Astrocyte (in vitro differentiated cells and primary cell): ENCODE data around the gene CST11. TPM values are rescaled to one million over a fixed set of nuclear protein-coding genes. Genes with fewer than 3 reads are reported as not detected.
A peak's percentile ranks its signal among the peaks of the same experiment; 100 is the strongest.

Source experiments
- DNase-seq: peaks from one replicate; pipeline ENCODE4 v3.0.0-alpha.2; 2010; ENCODE audit warnings: low read depth
- FAIRE-seq: peaks from 2 replicates; lab custom pipeline; 2011; peaks lifted over from hg19 to GRCh38; lab: Jason Lieb, UNC
- H2AFZ ChIP-seq: 2 replicates; pipeline ENCODE4 v1.6.0; 2012; ENCODE audit warnings: low read depth, low read length, inconsistent platforms
- H3K27ac ChIP-seq: 2 replicates; pipeline ENCODE4 v1.5.1; 2011; ENCODE audit warnings: low read depth, low read length, inconsistent platforms
- H3K27me3 ChIP-seq: 2 replicates; pipeline ENCODE4 v1.6.0; 2011; ENCODE audit warnings: low read length, inconsistent platforms; ENCODE audit not compliant: insufficient read depth
- H3K36me3 ChIP-seq: 2 replicates; pipeline ENCODE4 v1.5.1; 2011; ENCODE audit warnings: low read length, inconsistent platforms; ENCODE audit not compliant: insufficient read depth
- H3K4me1 ChIP-seq: 2 replicates; pipeline ENCODE4 v1.5.1; 2011; ENCODE audit warnings: low read length, inconsistent platforms; ENCODE audit not compliant: insufficient read depth
- H3K4me2 ChIP-seq: 2 replicates; pipeline ENCODE4 v1.6.0; 2012; ENCODE audit warnings: low read length, inconsistent platforms
- H3K4me3 ChIP-seq: 2 replicates; pipeline ENCODE4 v1.5.1; 2011; ENCODE audit warnings: low read depth, mild to moderate bottlenecking, low read length, inconsistent platforms; ENCODE audit not compliant: insufficient read depth
- H3K79me2 ChIP-seq: 2 replicates; pipeline ENCODE4 v1.6.0; 2012; ENCODE audit warnings: mild to moderate bottlenecking, low read length, inconsistent platforms; ENCODE audit not compliant: insufficient read depth
- H3K9ac ChIP-seq: 2 replicates; pipeline ENCODE4 v1.6.0; 2012; ENCODE audit warnings: mild to moderate bottlenecking, low read length, inconsistent platforms
- H3K9me3 ChIP-seq: 2 replicates; pipeline ENCODE4 v1.5.1; 2012; ENCODE audit warnings: low read depth, mild to moderate bottlenecking, low read length, inconsistent platforms; ENCODE audit not compliant: insufficient read depth
- H4K20me1 ChIP-seq: 2 replicates; pipeline ENCODE4 v1.6.0; 2012; ENCODE audit warnings: low read length, inconsistent platforms; ENCODE audit not compliant: insufficient read depth
- H3K27ac Mint-ChIP-seq: one replicate; pipeline ENCODE4 v1.8.0; 2021; ENCODE audit warnings: mild to moderate bottlenecking, mixed read lengths; ENCODE audit not compliant: unreplicated experiment
- H3K27me3 Mint-ChIP-seq: one replicate; pipeline ENCODE4 v1.8.0; 2021; ENCODE audit warnings: low read depth, mixed read lengths; ENCODE audit not compliant: unreplicated experiment
- H3K36me3 Mint-ChIP-seq: one replicate; pipeline ENCODE4 v1.8.0; 2021; ENCODE audit warnings: low read depth, mixed read lengths; ENCODE audit not compliant: unreplicated experiment
- H3K4me1 Mint-ChIP-seq: one replicate; pipeline ENCODE4 v1.8.0; 2021; ENCODE audit warnings: low read depth, mixed read lengths; ENCODE audit not compliant: unreplicated experiment
- H3K4me3 Mint-ChIP-seq: one replicate; pipeline ENCODE4 v1.8.0; 2021; ENCODE audit warnings: mild to moderate bottlenecking, moderate library complexity, mixed read lengths; ENCODE audit not compliant: unreplicated experiment
- H3K9me3 Mint-ChIP-seq: one replicate; pipeline ENCODE4 v1.8.0; 2021; ENCODE audit warnings: mild to moderate bottlenecking, mixed read lengths; ENCODE audit not compliant: unreplicated experiment
- EZH2 ChIP-seq: IDR thresholded peaks from 2 replicates; pipeline ENCODE4 v1.6.1; 2012; ENCODE audit warnings: mild to moderate bottlenecking, low read length, inconsistent platforms; ENCODE audit not compliant: insufficient read depth
- total RNA-seq: library from RNA; stranded (reverse); gene quantifications from 2 replicates; pipeline ENCODE4 v1.2.1, GENCODE V29; 2021
- TF ChIP-seq, protein P1 (sequence below): IDR thresholded peaks from 2 replicates; pipeline ENCODE4 v1.5.1; 2011; ENCODE audit warnings: low read depth, mild to moderate bottlenecking, inconsistent platforms, low read length, moderate library complexity; ENCODE audit not compliant: insufficient read depth

CST11 gene
- total RNA-seq, 1 donor from 2014 or later, result not detected

DNA sequence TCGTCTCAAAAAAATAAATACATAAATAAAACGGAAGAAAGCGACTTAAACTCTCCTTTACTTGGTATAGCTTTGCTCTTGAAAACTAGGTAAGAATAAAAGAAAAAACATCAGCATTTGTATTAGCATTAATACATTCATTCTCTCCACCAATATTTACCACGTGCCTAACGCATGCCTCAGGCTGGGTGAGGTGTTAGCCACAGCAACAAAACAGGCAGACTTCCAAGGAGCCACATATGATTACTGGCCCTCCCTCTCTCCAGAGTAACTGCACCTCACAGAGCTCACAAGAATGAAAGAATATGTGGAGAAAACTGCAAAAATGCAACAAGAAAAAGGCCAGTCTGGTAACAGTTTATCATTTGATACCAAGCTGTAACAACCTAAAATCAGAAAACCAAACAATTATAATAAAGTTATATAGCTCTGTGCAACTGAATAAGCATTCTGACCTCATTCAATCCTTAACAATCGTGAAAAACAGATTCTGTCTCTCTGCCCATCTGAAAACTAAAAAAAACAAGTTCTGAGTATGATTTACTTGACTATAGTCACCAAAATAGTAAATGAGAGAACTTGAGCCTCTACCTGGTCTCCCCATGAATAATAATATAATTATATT, 36.6 kb downstream of the CST11 start:
- H3K4me3 Mint-ChIP-seq, result no peak overlapping the region
- no peaks in the 10 kb centered on the region for H3K36me3 Mint-ChIP-seq
- no peak overlapping the region for H3K4me3 ChIP-seq
- H3K4me1 ChIP-seq, result no peaks in the 10 kb centered on the region
- no peaks in the 10 kb centered on the region for H3K36me3 ChIP-seq
- H3K9ac ChIP-seq, result no peak overlapping the region
- H3K27ac Mint-ChIP-seq, result peak overlapping the region; percentile 37
- H3K4me1 Mint-ChIP-seq, result peaks cover 23% of the 10 kb centered on the region
- DNase-seq (peak; percentile 26), FAIRE-seq (no peak)
- peaks cover 90% of the 10 kb centered on the region for H3K79me2 ChIP-seq
- H2AFZ ChIP-seq, result no peak overlapping the region
- no peak for TF ChIP-seq EZH2
- TF ChIP-seq, protein P1, sequence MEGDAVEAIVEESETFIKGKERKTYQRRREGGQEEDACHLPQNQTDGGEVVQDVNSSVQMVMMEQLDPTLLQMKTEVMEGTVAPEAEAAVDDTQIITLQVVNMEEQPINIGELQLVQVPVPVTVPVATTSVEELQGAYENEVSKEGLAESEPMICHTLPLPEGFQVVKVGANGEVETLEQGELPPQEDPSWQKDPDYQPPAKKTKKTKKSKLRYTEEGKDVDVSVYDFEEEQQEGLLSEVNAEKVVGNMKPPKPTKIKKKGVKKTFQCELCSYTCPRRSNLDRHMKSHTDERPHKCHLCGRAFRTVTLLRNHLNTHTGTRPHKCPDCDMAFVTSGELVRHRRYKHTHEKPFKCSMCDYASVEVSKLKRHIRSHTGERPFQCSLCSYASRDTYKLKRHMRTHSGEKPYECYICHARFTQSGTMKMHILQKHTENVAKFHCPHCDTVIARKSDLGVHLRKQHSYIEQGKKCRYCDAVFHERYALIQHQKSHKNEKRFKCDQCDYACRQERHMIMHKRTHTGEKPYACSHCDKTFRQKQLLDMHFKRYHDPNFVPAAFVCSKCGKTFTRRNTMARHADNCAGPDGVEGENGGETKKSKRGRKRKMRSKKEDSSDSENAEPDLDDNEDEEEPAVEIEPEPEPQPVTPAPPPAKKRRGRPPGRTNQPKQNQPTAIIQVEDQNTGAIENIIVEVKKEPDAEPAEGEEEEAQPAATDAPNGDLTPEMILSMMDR, result no peak
- H3K27me3 Mint-ChIP-seq, result no peaks in the 10 kb centered on the region
- peaks cover 46% of the 10 kb centered on the region for H4K20me1 ChIP-seq
- no peaks in the 10 kb centered on the region for H3K27me3 ChIP-seq
- no peak overlapping the region for H3K27ac ChIP-seq
- no peak overlapping the region for H3K4me2 ChIP-seq
- H3K9me3 Mint-ChIP-seq, result no peaks in the 10 kb centered on the region
- H3K9me3 ChIP-seq, result no peaks in the 10 kb centered on the region

DNA sequence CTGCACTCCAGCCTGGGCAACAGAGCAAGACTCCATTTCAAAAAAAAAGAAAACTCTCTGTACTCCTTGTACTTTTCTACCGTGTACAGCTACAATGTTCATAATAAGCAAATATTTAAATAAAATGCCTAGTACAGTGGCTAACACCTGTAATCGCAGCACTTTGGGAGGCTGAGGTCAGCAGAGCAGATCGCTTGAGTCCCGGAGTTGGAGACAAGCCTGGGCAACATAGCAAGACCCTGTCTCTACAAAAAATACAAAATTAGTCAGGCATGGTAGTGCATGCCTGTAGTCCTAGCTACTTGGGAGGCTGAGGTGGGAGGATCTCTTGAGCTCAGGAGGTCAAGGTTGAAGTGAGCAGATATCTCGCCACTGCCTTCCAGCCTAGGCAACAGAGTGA, 37.1 kb downstream of the CST11 start:
- no peak for DNase-seq
- H3K79me2 ChIP-seq, result peaks cover 90% of the 10 kb centered on the region
- no peaks in the 10 kb centered on the region for H3K27me3 ChIP-seq
- Mint-ChIP-seq H3K4me3 (no peak overlapping the region), H3K9me3 (no peaks in the 10 kb centered on the region), H3K27me3 (no peaks in the 10 kb centered on the region), H3K36me3 (no peaks in the 10 kb centered on the region), H3K4me1 (peaks cover 26% of the 10 kb centered on the region), H3K27ac (no peak overlapping the region)
- no peak overlapping the region for H2AFZ ChIP-seq
- peaks cover 49% of the 10 kb centered on the region for H4K20me1 ChIP-seq
- H3K27ac ChIP-seq, result no peak overlapping the region
- H3K4me1 ChIP-seq, result no peaks in the 10 kb centered on the region
- no peak overlapping the region for H3K9ac ChIP-seq
- no peaks in the 10 kb centered on the region for H3K9me3 ChIP-seq
- no peaks in the 10 kb centered on the region for H3K36me3 ChIP-seq
- no peak overlapping the region for H3K4me3 ChIP-seq
- no peak for TF ChIP-seq EZH2
- FAIRE-seq, result no peak
- no peak overlapping the region for H3K4me2 ChIP-seq

DNA sequence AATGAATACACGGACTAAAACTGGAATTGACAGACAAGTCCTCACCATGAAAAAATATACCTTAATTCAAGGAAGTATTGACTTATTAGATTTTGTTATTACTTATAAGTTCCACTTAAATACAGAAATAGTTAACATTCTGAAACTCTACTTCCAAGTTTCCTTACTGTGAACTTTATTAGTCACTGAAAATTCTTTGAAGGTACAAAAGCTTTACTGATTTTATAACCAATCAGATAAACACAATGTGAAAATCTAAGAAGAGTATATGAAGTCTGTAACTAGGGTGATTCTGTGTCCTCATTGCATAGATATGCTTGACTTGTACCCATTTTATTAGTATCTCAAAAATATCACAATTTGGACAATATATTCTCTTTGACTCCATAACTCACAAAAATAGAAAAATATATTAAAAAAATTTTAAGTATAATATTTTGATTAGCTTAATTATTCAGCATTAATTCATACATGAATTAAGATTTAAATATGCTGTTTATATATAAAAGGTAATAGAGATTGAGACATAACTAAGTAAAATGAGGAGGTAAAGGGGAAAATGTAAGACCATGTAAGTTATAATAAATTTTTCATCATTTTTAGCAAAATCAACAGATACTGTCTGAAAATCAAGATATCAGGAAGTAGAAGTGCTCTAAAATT, 38.0 kb downstream of the CST11 start:
- no peak overlapping the region for H3K9ac ChIP-seq
- H3K4me1 ChIP-seq, result no peaks in the 10 kb centered on the region
- peaks cover 23% of the 10 kb centered on the region for H3K4me1 Mint-ChIP-seq
- H3K4me2 ChIP-seq, result no peak overlapping the region
- H3K27me3 ChIP-seq, result no peaks in the 10 kb centered on the region
- no peak overlapping the region for H2AFZ ChIP-seq
- H3K4me3 ChIP-seq, result no peak overlapping the region
- no peaks in the 10 kb centered on the region for H3K27me3 Mint-ChIP-seq
- H4K20me1 ChIP-seq, result peaks cover 57% of the 10 kb centered on the region
- no peaks in the 10 kb centered on the region for H3K9me3 Mint-ChIP-seq
- H3K9me3 ChIP-seq, result no peaks in the 10 kb centered on the region
- FAIRE-seq (no peak), DNase-seq (no peak)
- no peaks in the 10 kb centered on the region for H3K36me3 Mint-ChIP-seq
- no peaks in the 10 kb centered on the region for H3K36me3 ChIP-seq
- H3K27ac Mint-ChIP-seq, result no peak overlapping the region
- H3K27ac ChIP-seq, result no peak overlapping the region
- H3K4me3 Mint-ChIP-seq, result no peak overlapping the region
- TF ChIP-seq EZH2, result no peak
- TF ChIP-seq, protein P1, result no peak
- H3K79me2 ChIP-seq, result peaks cover 97% of the 10 kb centered on the region
